AG09309 (cell line): Measurements from ENCODE around the gene HEXA.
"Not testable (repeated sequence)": the region's sequence is repeated elsewhere in the genome, so short reads cannot be mapped to it uniquely, and the experiment has no call there.

Experiments used
- DNase-seq: peaks from one replicate; pipeline ENCODE4 v3.0.0-alpha.2; 2010; ENCODE audit warnings: low read depth
- H3K4me3 ChIP-seq: 2 replicates; pipeline ENCODE4 v1.5.1; 2011; ENCODE audit warnings: mild to moderate bottlenecking, low read depth, low read length, moderate library complexity; ENCODE audit not compliant: control insufficient read depth
- TF ChIP-seq, protein P1 (sequence below): IDR thresholded peaks from 2 replicates; pipeline ENCODE4 v1.5.1; 2011; ENCODE audit warnings: mild to moderate bottlenecking, low read depth, low read length, inconsistent platforms; ENCODE audit not compliant: insufficient read depth, control insufficient read depth; ENCODE audit errors: missing control alignments

HEXA gene

DNA sequence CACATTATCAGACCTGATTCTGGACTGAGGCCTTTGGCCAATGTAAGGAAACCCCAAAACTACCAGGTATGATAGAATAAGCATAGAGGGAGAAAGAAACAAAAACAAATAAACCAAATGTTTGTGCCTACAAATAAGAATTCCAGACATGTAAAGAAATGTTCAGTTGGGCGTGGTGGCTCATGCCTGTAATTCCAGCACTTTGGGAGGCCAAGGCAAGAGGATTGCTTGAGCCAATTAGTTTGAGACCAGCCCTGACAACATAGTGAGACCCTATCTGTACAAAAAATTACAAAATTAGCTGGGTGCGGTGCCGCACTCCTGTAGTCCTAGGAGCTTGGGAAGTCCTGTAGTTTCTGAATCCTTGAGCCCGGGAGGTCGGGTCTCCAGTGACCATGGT, 35.3 kb upstream of the HEXA start:
- TF ChIP-seq, protein P1, sequence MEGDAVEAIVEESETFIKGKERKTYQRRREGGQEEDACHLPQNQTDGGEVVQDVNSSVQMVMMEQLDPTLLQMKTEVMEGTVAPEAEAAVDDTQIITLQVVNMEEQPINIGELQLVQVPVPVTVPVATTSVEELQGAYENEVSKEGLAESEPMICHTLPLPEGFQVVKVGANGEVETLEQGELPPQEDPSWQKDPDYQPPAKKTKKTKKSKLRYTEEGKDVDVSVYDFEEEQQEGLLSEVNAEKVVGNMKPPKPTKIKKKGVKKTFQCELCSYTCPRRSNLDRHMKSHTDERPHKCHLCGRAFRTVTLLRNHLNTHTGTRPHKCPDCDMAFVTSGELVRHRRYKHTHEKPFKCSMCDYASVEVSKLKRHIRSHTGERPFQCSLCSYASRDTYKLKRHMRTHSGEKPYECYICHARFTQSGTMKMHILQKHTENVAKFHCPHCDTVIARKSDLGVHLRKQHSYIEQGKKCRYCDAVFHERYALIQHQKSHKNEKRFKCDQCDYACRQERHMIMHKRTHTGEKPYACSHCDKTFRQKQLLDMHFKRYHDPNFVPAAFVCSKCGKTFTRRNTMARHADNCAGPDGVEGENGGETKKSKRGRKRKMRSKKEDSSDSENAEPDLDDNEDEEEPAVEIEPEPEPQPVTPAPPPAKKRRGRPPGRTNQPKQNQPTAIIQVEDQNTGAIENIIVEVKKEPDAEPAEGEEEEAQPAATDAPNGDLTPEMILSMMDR: no peak
- no peak overlapping the region for H3K4me3 ChIP-seq
- no peak for DNase-seq

DNA sequence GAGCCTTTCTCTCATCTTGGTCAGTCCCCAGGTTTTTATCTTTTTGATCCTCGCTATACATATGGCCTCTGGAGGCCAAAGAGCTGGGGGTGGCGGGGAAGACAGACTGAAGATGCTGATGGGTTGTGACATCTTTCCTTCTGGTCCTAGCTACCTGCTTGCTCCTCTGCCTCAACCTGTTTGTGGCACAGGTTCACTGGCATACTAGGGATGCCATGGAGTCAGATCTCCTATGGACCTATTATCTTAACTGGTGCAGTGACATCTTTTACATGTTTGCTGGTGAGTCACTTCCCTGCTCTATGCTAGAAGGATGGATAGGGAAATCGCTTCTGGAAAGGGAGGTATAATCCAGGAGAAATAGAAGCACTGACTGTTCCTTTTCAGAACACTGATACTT, 31.1 kb upstream of the HEXA start:
- TF ChIP-seq, protein P1: no peak
- no peak for DNase-seq
- no peak overlapping the region for H3K4me3 ChIP-seq

DNA sequence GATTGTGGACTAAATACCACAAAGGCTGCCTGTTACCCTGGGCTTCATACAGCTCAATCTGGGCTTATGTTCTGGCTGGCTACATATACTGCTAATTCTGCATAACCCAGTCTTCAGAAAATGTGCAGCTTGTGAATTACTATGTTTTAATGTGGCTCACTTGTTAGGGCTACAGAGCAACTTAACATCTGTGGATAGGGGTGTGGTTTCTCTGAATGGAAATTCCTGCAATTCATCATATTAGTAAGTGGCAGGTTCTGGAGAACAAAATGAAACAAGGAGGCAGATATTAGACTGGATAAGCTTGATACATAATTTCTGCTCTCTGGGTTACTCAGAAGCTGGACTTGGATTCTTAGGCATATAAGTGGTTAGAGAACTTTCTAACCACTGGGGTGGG, 29.0 kb upstream of the HEXA start:
- TF ChIP-seq, protein P1: no peak
- no peak for DNase-seq
- no peak overlapping the region for H3K4me3 ChIP-seq

DNA sequence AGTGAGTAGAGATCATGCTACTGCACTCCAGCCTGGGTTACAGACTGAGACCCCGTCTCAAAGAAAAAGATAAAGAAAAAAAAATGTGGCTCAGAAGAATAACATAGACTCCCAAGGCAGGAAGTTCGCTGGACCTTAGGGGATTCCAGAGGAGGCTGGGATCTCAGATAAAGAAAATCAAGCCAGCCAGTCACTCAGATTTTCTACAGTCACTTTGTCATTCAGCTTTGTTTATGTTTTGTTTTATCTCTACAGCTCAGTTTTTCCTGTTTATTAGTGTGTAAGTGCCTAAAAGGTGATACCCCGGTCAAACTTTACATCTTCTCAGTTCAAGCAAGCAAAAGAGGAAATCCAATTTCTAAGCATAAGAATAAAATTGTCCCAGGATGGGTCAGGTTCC, 28.5 kb upstream of the HEXA start:
- TF ChIP-seq, protein P1: no peak
- no peak for DNase-seq
- H3K4me3 ChIP-seq: no peak overlapping the region

DNA sequence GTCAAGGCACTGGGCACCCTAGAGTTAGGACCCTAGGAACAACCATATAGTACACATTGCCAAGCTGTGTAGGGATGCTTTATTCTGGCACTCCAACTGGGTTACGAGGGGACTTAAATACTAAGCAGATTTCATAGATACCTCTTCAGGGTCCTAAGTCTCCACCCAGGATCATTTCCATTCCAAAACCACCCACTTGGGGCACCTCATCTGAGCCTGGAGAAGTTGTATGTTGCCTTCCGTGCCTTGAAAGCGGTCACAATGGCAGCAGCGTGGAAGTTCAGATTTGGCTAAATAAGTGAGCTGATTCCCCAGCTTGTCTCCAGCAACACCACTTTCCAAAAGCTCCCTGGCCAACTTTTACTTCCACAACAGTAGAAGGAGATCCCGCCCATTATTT, 26.9 kb upstream of the HEXA start:
- no peak for DNase-seq
- TF ChIP-seq, protein P1: no peak
- H3K4me3 ChIP-seq: no peak overlapping the region

DNA sequence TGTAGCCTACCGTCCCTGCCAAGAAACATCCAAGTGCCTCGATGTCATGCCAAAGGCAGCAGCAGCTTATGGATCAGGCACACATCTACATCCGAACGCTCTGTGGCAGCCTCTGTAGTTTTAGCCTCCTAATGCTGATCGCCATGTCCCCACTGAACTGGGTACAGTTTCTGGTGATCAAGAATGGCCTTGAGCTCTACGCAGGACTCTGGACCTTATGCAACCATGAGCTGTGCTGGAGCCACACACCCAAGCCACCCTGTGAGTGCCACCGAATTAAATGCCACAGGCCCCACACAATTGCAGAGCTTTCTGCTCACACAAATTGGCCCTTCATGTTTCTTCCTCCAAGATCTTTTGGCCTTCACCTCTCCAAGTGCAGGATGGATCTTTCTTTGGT, 22.8 kb upstream of the HEXA start:
- H3K4me3 ChIP-seq: no peak overlapping the region
- TF ChIP-seq, protein P1: no peak
- DNase-seq: no peak

DNA sequence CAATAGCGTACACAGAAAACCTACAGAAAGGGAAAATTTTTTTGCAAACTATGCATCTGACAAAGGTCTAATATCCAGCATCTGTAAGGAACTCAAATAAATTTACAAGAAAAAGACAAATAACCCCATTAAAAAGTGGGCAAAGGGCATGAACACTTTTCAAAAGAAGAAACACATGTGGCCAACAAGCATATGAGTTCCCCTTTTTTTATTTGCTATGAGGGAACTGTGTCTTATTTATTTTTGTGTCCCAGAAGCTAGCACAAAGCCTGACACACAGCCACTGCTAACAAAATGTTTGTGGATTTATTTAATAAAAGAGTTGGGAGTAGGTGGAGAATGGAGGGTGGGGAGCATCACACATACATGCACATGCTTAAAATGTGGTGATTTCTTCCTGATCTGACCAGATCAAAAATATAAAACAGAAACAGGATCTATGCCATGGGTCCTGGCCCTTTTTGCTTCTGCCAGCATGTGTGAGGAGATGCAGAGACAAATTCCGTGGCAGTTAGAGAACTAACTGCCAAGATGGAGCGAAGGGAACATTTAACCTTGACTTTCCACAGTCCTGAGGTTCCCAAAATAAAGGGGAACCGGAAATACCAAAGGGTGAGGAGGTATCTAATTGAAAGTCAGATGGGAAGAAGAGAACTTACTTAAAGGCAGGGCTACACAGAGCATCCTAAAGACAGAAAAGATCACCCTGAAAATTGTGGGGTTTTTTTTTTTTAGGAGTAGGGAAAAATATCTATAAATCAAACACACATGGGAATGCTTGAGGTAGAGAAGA, 22.2 kb upstream of the HEXA start, which contains the start of gene TMEM202:
TSS of gene TMEM202 (plus strand) at position 510 of the 793 bp plus-strand sequence. CDS start at position 532, 22 bp downstream.
- DNase-seq: no peak
- no peak within 1 kb of the TSS for H3K4me3 ChIP-seq
- TF ChIP-seq, protein P1: no peak

DNA sequence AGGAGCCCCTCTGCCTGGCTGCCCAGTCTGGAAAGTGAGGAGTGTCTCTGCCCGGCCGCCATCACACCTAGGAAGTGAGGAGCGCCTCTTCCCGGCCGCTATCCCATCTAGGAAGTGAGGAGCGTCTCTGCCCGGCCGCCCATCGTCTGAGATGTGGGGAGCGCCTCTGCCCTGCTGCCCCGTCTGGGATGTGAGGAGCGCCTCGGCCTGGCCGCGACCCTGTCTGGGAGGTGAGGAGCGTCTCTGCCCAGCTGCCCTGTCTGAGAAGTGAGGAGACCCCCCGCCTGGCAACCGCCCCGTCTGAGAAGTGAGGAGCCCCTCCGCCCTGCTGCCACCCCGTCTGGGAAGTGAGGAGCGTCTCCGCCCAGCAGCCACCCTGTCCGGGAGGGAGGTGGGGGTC, 20.5 kb upstream of the HEXA start:
- H3K4me3 ChIP-seq: not testable (repeated sequence)

More for the DNA sequence above, 20.5 kb upstream of the HEXA start:
- DNase-seq: not testable (repeated sequence)
